Fibroblast of mammary gland (primary cell): Measurements from ENCODE around the gene CXorf65.

ENCODE experiments used
- DNase-seq: peaks from one replicate; pipeline ENCODE4 v3.0.0-alpha.2; 2010; ENCODE audit warnings: low read depth
- H3K4me3 ChIP-seq: 2 replicates; pipeline ENCODE4 v1.5.1; 2011; ENCODE audit warnings: low read depth, mild to moderate bottlenecking, low read length, moderate library complexity; ENCODE audit not compliant: control insufficient read depth
- TF ChIP-seq, protein P1 (sequence below): conservative IDR thresholded peaks from 2 replicates; pipeline ENCODE4 v1.5.1; 2011; ENCODE audit warnings: low read depth, low read length, inconsistent platforms; ENCODE audit not compliant: control insufficient read depth, insufficient read depth

Gene CXorf65

DNA sequence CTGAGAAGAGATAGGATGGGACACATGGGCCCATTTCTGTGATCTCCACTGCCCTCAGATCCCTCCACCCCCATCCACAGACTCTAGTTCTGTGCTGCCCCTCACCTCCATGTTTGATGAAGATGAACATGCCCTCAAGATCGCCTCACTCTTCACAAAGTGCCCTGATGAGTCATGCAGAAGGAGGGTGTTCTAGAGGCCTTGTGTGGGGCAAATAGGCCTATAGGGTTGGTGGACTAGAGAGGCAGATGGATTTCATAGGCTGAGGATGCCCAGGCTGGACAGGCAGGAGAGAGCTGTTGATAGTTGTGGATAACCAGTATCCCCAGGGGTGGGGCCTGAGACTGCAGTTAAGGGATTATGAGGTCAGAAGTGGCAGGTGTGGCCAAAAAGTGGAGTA lies at the start of gene CXorf65:
CXorf65 (minus strand) TSS at position 314 of the 400 bp plus-strand sequence; CDS start at position 130, 184 bp downstream.
- DNase-seq: peak; percentile 10
- no peak within 1 kb of the TSS for H3K4me3 ChIP-seq
- TF ChIP-seq, protein P1, sequence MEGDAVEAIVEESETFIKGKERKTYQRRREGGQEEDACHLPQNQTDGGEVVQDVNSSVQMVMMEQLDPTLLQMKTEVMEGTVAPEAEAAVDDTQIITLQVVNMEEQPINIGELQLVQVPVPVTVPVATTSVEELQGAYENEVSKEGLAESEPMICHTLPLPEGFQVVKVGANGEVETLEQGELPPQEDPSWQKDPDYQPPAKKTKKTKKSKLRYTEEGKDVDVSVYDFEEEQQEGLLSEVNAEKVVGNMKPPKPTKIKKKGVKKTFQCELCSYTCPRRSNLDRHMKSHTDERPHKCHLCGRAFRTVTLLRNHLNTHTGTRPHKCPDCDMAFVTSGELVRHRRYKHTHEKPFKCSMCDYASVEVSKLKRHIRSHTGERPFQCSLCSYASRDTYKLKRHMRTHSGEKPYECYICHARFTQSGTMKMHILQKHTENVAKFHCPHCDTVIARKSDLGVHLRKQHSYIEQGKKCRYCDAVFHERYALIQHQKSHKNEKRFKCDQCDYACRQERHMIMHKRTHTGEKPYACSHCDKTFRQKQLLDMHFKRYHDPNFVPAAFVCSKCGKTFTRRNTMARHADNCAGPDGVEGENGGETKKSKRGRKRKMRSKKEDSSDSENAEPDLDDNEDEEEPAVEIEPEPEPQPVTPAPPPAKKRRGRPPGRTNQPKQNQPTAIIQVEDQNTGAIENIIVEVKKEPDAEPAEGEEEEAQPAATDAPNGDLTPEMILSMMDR: no peak

DNA sequence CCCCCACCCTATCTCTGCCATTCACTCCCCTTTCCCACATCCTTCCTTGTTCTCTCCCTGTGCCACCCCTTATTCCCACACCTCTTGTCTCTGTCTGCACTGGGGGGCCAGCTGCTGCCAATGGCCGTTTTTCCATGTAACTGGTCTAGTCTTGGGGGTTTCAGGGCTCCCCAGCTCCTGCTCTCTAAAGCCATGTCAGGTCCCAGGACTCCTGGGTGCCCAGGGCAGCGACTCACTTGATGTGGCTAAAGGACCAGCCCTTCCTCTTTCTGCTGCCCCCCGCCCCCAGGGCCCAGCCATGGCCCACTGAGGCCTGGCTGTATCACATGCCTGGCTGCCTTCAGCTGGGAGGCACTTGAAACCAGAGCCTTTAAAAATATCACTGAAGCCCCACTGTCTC lies 48.1 kb upstream of the CXorf65 start:
- TF ChIP-seq, protein P1: no peak
- no peak overlapping the region for H3K4me3 ChIP-seq
- no peak for DNase-seq

DNA sequence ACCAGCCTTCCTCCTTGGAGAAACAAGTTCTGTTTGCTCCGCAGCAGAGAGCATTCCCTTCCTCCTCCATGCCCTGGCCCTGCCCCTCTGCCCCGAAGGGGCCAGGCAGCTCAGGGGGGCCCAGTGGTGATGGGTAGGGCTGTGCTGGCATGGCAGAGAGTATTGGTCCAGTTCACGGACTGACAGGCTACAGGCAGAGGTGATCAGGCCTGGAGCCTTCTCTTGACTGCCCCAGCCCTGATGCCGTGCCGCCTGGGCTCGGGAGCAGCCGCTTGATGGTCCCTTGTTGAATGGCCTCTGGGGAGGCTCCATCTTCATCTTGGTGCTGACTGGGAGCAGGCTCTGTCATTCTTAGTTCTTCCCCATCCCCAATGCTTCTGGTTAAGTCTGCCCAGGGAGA lies 47.7 kb upstream of the CXorf65 start:
- no peak overlapping the region for H3K4me3 ChIP-seq
- TF ChIP-seq, protein P1: no peak
- no peak for DNase-seq

DNA sequence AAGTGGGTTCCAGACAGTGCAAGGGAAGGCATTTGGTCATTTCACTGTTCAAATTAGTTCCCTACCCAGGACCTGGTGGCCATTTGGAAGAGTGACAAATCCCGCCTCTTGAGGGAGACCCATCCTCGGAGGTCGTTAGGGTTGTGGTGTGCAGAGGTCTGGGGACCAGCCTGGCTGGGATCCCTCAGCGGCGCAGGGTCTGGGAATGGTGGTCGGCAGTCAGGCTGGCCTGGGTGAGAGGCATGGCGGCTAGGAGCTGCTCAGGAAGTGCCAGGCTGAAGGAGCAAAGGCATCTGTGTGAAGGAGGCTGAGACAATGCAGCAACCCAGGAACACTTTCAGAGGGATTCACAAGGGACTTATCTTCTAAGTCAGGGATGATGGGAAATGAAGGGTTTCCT lies 44.8 kb upstream of the CXorf65 start:
- TF ChIP-seq, protein P1: no peak

DNA sequence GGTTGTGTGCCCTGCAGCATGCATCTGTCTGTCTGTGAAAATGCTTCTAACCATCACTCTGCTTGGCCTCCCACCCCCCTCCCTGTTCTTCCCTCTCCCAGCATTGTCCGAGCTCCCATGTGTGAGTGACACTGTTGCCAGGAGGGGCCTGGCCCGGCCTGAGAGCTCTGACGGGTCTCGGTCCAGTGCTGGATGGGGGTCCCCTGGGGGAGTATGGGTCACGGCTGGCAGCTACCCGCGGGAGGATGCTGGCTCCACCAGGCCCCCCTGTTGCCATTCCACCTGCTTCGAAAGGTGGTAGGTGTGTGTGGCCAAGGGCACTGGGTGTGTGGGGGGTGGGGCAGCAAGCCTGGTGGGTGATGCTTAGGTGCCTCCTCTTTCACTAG lies 41.7 kb upstream of the CXorf65 start:
- TF ChIP-seq, protein P1: no peak
- no peak for DNase-seq
- no peak overlapping the region for H3K4me3 ChIP-seq

More for the DNA sequence above, 44.8 kb upstream of the CXorf65 start:
- DNase-seq: no peak
- no peak overlapping the region for H3K4me3 ChIP-seq

DNA sequence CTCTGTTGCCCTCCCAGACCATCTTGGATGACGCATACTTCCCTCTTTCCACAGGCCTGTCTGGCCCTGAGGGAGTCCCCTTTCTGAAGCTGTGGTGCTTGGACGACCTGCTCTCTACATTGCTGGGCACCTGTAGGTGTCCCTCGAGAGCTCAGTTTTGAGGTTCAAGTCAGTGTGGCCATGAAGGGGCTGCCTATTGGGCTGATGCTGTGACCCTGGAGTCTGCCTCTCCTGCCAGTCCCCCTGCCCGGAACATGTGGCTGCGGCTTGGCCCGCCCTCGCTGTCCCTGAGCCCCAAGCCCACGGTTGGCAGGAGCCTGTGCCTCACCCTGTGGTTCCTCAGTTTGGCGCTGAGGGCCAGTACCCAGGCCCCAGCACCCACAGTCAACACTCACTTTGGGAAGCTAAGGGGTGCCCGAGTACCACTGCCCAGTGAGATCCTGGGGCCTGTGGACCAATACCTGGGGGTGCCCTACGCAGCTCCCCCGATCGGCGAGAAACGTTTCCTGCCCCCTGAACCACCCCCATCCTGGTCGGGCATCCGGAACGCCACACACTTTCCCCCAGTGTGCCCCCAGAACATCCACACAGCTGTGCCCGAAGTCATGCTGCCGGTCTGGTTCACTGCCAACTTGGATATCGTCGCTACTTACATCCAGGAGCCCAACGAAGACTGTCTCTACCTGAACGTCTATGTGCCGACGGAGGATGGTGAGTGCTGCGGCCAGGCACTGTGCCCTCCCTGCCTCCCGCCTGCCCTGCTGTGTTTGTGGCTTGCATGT lies 41.1 kb upstream of the CXorf65 start:
- TF ChIP-seq, protein P1: no peak
- no peak overlapping the region for H3K4me3 ChIP-seq
- DNase-seq: no peak
